Fibroblast of lung (primary cell): Measurements from ENCODE around the gene PDE10A. TPM values are rescaled to one million over a fixed set of nuclear protein-coding genes. Genes with fewer than 3 reads are reported as not detected.
A peak's percentile ranks its signal among the peaks of the same experiment; 100 is the strongest.

Source experiments
- DNase-seq, 2 donors: peaks; one replicate each; pipeline versions ENCODE4 v3.0.0 to v3.0.0-alpha.2; 2010; ENCODE audit warnings: low read depth in 2 of 2
- H2AFZ ChIP-seq: 2 replicates; pipeline ENCODE4 v1.5.1; 2012; ENCODE audit warnings: low read length, control low read depth, inconsistent platforms
- H3K27ac ChIP-seq: 2 replicates; pipeline ENCODE4 v1.5.1; 2011; ENCODE audit warnings: low read length, control low read depth; ENCODE audit not compliant: insufficient read depth
- H3K27me3 ChIP-seq: 2 replicates; pipeline ENCODE4 v1.5.1; 2011; ENCODE audit warnings: mild to moderate bottlenecking, low read length; ENCODE audit not compliant: control insufficient read depth, insufficient read depth
- H3K36me3 ChIP-seq: 2 replicates; pipeline ENCODE4 v1.5.1; 2011; ENCODE audit warnings: low read length; ENCODE audit not compliant: control insufficient read depth, insufficient read depth
- H3K4me1 ChIP-seq: 2 replicates; pipeline ENCODE4 v1.5.1; 2011; ENCODE audit warnings: low read length; ENCODE audit not compliant: control insufficient read depth, insufficient read depth; ENCODE audit errors: extremely low read depth
- H3K4me2 ChIP-seq: 2 replicates; pipeline ENCODE4 v1.5.1; 2011; ENCODE audit warnings: low read length, control low read depth; ENCODE audit not compliant: insufficient read depth; ENCODE audit errors: extremely low read depth
- H3K4me3 ChIP-seq, 4 experiments: fragments of 200-600 bp in 1 of 4; sonication (generic) in 1 of 4; replicated peaks in 1 of 4; 2 replicates each; pipeline ENCODE4 v1.5.1; 2011 to 2016; ENCODE audit warnings: low read length in 4 of 4, low read depth in 3 of 4, mild to moderate bottlenecking in 3 of 4, control low read depth in 2 of 4, inconsistent platforms in 1 of 4, mixed read lengths in 1 of 4; ENCODE audit not compliant: insufficient read depth in 1 of 4; ENCODE audit errors: control extremely low read depth in 1 of 4
- H3K79me2 ChIP-seq: 2 replicates; pipeline ENCODE4 v1.5.1; 2012; ENCODE audit warnings: mild to moderate bottlenecking, low read length, inconsistent platforms; ENCODE audit not compliant: control insufficient read depth, insufficient read depth
- H3K9ac ChIP-seq: 2 replicates; pipeline ENCODE4 v1.5.1; 2011; ENCODE audit warnings: mild to moderate bottlenecking, low read length, control low read depth; ENCODE audit not compliant: insufficient read depth
- H3K9me3 ChIP-seq: 2 replicates; pipeline ENCODE4 v1.5.1; 2012; ENCODE audit warnings: low read depth, low read length; ENCODE audit not compliant: control insufficient read depth, insufficient read depth
- H4K20me1 ChIP-seq: 2 replicates; pipeline ENCODE4 v1.5.1; 2011; ENCODE audit warnings: low read length; ENCODE audit not compliant: control insufficient read depth, insufficient read depth; ENCODE audit errors: extremely low read depth
- EZH2 ChIP-seq: IDR thresholded peaks from 2 replicates; pipeline ENCODE4 v1.5.1; 2012; ENCODE audit warnings: low read length, control low read depth, mild to moderate bottlenecking; ENCODE audit errors: missing control alignments
- polyA plus RNA-seq, 2 donors: library from polyadenylated mRNA; depleted of rRNA in 1 of 2; stranded (reverse) in 1 of 2; unstranded in 1 of 2; fragments of >200 nt; gene quantifications; 2 replicates each; pipeline ENCODE4 v1.2.1, GENCODE V29; 2011 to 2012; ENCODE audit warnings: missing spikeins in 1 of 2
- total RNA-seq: library from RNA; depleted of rRNA; stranded (reverse); fragments of >200 nt; gene quantifications from 2 replicates; pipeline ENCODE4 v1.2.1, GENCODE V29; 2014
- TF ChIP-seq, protein P1 (sequence below), 2 donors: IDR thresholded peaks in 1 of 2; conservative IDR thresholded peaks in 1 of 2; 1 replicate in 1 of 2; 2 replicates in 1 of 2; pipeline ENCODE4 v1.5.1; 2011 to 2012; ENCODE audit warnings: low read length in 2 of 2, control low read depth in 1 of 2, inconsistent platforms in 1 of 2, low read depth in 1 of 2, mild to moderate bottlenecking in 1 of 2

PDE10A gene
- total and polyA plus RNA-seq, 2 donors (not counting 1 experiment from before 2014, with no cell fraction given): under 0.01 to 0.19 TPM

DNA sequence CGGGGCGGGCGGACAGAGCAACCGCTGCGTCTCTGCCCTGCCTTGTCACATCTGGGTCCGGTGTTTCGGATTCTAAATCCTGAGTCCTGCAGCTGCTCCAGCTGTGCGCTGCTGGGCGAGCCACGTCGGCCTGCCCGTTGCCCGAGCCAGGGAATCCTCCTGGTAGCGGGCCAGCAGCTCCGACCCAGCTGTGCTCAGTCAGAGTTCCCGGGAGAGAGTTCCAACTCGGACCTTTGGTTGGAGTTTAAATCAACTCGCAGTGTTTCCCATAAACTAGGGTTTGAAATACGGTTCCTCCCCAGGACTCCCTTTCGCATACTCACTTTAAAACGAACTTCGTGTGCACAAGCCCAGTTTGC is 315 bp upstream of the PDE10A start:
- Histone ChIP-seq H4K20me1 (no peaks in the 10 kb centered on the region), H3K9ac (no peak overlapping the region), H2AFZ (no peak overlapping the region), H3K36me3 (no peaks in the 10 kb centered on the region), H3K4me3 (peak overlapping the region in 2 of 4 experiments; percentile 20 to 42), H3K27me3 (peaks cover 11% of the 10 kb centered on the region), H3K27ac (no peak overlapping the region), H3K4me2 (no peak overlapping the region), H3K79me2 (no peaks in the 10 kb centered on the region), H3K4me1 (no peaks in the 10 kb centered on the region), H3K9me3 (no peaks in the 10 kb centered on the region)
- DNase-seq: peak; percentile 25 to 58
- no peak for TF ChIP-seq EZH2
- TF ChIP-seq, protein P1, sequence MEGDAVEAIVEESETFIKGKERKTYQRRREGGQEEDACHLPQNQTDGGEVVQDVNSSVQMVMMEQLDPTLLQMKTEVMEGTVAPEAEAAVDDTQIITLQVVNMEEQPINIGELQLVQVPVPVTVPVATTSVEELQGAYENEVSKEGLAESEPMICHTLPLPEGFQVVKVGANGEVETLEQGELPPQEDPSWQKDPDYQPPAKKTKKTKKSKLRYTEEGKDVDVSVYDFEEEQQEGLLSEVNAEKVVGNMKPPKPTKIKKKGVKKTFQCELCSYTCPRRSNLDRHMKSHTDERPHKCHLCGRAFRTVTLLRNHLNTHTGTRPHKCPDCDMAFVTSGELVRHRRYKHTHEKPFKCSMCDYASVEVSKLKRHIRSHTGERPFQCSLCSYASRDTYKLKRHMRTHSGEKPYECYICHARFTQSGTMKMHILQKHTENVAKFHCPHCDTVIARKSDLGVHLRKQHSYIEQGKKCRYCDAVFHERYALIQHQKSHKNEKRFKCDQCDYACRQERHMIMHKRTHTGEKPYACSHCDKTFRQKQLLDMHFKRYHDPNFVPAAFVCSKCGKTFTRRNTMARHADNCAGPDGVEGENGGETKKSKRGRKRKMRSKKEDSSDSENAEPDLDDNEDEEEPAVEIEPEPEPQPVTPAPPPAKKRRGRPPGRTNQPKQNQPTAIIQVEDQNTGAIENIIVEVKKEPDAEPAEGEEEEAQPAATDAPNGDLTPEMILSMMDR (conservative IDR thresholded peaks at IDR 0.05 in 1 of 2, IDR thresholded peaks at IDR 0.05 in 1 of 2; ENCODE audit: low read depth in 1 of 2, low read length in 2 of 2): no peak

DNA sequence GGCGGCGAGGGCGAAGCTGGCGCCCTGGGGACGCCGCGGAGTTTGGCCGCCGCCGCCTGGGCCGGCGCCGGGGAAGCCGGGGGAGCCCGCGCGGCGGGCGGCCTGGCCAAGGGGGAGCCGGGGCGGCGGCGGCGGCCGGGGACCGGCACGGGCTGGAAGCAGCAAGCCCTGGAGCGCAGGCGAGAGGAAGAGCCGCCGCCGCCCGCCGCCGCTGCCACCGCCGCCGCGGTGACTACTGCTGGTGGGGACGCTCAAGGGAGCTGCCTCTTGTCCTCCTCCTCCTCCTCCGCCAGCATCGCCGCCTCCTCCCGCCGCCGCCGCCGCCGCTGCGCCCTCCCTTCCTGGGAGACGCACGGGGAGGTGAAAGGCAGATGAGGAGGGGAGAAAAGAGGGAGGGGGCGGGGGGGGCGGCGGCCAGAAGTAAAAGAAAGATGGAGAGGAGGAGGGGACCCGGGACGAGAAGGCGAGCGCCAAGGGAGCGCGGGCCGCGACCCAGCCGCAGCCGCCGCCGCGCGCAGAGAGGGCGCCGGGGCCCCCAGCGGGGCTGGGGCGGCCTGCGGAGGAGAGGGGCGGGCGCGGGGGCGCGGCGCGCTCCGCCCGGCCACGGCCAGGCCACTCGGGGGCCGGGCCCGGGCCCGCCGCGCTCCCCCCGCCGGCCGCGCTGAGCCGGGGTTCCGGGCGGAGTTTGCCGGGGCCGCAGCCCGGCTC is 846 bp downstream of the PDE10A start:
- Histone ChIP-seq H4K20me1 (no peaks in the 10 kb centered on the region), H3K27ac (no peak overlapping the region), H2AFZ (no peak overlapping the region), H3K4me1 (no peaks in the 10 kb centered on the region), H3K9ac (no peak overlapping the region), H3K4me3 (peak overlapping the region in 1 of 4 experiments; percentile 24), H3K4me2 (no peak overlapping the region), H3K36me3 (no peaks in the 10 kb centered on the region), H3K79me2 (no peaks in the 10 kb centered on the region), H3K27me3 (peaks cover 11% of the 10 kb centered on the region), H3K9me3 (no peaks in the 10 kb centered on the region)
- peak in 1 of 2 donors; percentile 14 for DNase-seq
- TF ChIP-seq EZH2: no peak
- TF ChIP-seq, protein P1 (conservative IDR thresholded peaks at IDR 0.05 in 1 of 2, IDR thresholded peaks at IDR 0.05 in 1 of 2; ENCODE audit: low read depth in 1 of 2, low read length in 2 of 2): no peak

DNA sequence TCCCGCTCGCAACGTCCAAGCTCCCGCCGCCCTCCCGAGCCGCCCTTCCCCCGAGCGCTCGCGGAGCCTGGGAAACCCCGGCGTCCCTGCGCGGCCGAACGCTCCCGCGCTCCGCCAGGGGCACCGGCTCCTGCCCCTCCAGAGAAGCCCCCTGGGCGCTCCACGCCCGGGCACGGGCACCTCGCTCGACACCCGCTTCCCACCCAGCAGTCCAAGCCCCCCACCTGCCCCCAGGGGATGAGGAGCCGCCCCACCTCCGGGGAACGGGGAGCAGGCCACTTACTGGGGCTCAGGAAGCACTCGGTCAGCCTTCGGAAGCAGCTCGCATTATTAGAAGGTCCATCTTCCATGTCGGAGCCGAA is 1.4 kb downstream of the PDE10A start:
- Histone ChIP-seq H3K4me3 (peak overlapping the region in 1 of 4 experiments; percentile 24), H3K4me2 (no peak overlapping the region), H3K27ac (no peak overlapping the region), H3K27me3 (peaks cover 11% of the 10 kb centered on the region), H4K20me1 (no peaks in the 10 kb centered on the region), H3K79me2 (no peaks in the 10 kb centered on the region), H3K9ac (no peak overlapping the region), H3K4me1 (no peaks in the 10 kb centered on the region), H2AFZ (no peak overlapping the region), H3K9me3 (no peaks in the 10 kb centered on the region), H3K36me3 (no peaks in the 10 kb centered on the region)
- no peak for DNase-seq
- peak; percentile 18 for TF ChIP-seq EZH2
- TF ChIP-seq, protein P1 (conservative IDR thresholded peaks at IDR 0.05 in 1 of 2, IDR thresholded peaks at IDR 0.05 in 1 of 2; ENCODE audit: low read depth in 1 of 2, low read length in 2 of 2): no peak
